H1 (cell line): ENCODE data around the gene IFT20. TPM values are rescaled to one million over a fixed set of nuclear protein-coding genes. Genes with fewer than 3 reads are reported as not detected.

Experiments
- CHD7 ChIP-seq: fragments of 300-600 bp; sonication (generic); IDR thresholded peaks from 2 replicates; pipeline ENCODE4 v1.7.1; 2012; ENCODE audit warnings: low read length, moderate library complexity, mild to moderate bottlenecking, inconsistent platforms; ENCODE audit not compliant: insufficient replicate concordance
- EZH2 ChIP-seq: fragments of 200-600 bp; sonication (generic); IDR thresholded peaks from 2 replicates; pipeline ENCODE4 v1.7.1; 2012; ENCODE audit warnings: low read depth, mild to moderate bottlenecking, moderate library complexity, low read length, inconsistent platforms; ENCODE audit not compliant: severe bottlenecking
- RAD21 ChIP-seq, 2 experiments: IDR thresholded peaks in 1 of 2; conservative IDR thresholded peaks in 1 of 2; 2 replicates each; pipeline ENCODE4 v1.6.1; 2011; ENCODE audit warnings: low read depth in 2 of 2, low read length in 2 of 2, improper control_type of control experiment in 1 of 2, inconsistent platforms in 1 of 2, mild to moderate bottlenecking in 1 of 2, moderate library complexity in 1 of 2
- polyA plus RNA-seq, 7 experiments: library from polyadenylated mRNA; depleted of rRNA in 3 of 7; stranded (reverse) in 5 of 7; unstranded in 2 of 7; fragments of >200 nt in 5 of 7; fragments of 200-250 nt in 2 of 7; gene quantifications; 1 replicate in 5 of 7; 2 replicates in 1 of 7; 4 replicates in 1 of 7; pipeline versions ENCODE4 v1.2.1 to v1.2.3, GENCODE V29; 2011 to 2013; ENCODE audit warnings: missing spikeins in 2 of 7, mixed read lengths in 2 of 7
- total RNA-seq: library from RNA; stranded (reverse); fragmentation: NEBNext Ultra II Directional; extraction: Animal tissue kit (Norgen Biotek cat#: 25700); gene quantifications from 2 replicates; pipeline ENCODE4 v1.2.1, GENCODE V29; 2021

The IFT20 gene
- total and polyA plus RNA-seq, 2 of the 8 experiments (the other 6 are each of a cell fraction or from before 2014, with no cell fraction given) = 9.0 to 21.0 TPM

DNA sequence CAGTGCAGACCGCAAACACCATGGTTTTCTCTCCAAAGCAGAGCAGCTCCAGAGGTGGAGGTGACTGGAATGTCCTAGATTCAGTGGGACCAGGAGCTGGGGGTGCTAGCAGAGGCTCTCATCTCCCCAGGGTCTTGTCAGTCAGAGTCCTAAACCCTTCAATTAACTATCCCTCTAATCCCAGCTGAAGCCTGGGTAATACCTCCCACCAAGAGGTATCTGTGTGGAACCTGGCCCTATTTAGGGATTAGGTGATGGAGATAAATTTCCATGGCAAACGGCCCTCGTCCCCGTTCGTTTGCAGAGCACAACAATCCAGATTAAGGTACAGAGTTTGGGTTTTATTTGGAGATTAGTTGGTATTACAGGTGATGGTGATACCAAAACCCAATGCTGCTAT lies 27.9 kb upstream of the IFT20 start (continued):
- TF ChIP-seq CHD7 (no peak), RAD21 (IDR thresholded peaks at IDR 0.05 in 1 of 2, conservative IDR thresholded peaks at IDR 0.05 in 1 of 2; ENCODE audit: low read depth in 2 of 2, low read length in 2 of 2) (no peak), EZH2 (no peak)
